Measurements from ENCODE around the gene TNFSF9.

DNA sequence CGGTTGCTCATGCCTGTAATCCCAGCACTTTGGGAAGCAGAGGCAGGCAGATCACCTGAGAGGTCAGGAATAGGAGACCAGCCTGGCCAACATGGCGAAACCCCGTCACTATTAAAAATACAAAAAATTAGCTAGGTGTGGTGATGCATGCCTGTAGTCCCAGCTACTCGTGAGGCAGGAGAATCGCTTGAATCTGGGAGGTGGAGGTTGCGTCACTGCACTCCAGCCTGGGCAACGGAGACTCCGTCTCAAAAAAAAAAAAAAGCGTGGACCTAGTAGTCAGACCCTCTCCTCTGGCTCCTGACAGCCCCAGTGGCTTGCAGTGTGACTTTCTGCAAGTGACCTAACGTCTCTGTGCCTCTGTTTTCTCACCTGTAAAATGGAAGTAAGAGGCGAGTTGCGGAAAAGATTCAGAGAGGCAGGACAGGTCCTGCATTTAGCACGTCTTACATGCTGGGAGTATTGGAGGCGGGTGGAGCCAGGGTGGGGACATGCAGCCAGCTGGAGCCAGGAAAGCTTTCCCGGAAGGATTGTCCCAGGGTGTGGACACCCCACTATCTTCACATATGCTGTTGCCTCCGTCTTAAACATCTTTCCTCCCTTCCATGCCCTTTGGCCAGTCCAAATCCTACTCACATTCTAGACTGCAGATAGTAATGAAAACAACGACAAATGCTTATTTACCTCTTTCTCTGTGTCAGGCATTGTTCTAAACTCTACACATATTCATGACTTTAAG is 31.6 kb upstream of the TNFSF9 start:
- TF ChIP-seq, protein P1, sequence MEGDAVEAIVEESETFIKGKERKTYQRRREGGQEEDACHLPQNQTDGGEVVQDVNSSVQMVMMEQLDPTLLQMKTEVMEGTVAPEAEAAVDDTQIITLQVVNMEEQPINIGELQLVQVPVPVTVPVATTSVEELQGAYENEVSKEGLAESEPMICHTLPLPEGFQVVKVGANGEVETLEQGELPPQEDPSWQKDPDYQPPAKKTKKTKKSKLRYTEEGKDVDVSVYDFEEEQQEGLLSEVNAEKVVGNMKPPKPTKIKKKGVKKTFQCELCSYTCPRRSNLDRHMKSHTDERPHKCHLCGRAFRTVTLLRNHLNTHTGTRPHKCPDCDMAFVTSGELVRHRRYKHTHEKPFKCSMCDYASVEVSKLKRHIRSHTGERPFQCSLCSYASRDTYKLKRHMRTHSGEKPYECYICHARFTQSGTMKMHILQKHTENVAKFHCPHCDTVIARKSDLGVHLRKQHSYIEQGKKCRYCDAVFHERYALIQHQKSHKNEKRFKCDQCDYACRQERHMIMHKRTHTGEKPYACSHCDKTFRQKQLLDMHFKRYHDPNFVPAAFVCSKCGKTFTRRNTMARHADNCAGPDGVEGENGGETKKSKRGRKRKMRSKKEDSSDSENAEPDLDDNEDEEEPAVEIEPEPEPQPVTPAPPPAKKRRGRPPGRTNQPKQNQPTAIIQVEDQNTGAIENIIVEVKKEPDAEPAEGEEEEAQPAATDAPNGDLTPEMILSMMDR (IDR thresholded peaks at IDR 0.05; ENCODE audit: low read depth, low read length) = no peak
- TF ChIP-seq EZH2phosphoT487 (IDR thresholded peaks at IDR 0.05; ENCODE audit: low read depth) = no peak
